G401.6 (cell line): Measurements from ENCODE around the gene CDH26.

Source experiments
- FAIRE-seq: peaks from 2 replicates; lab custom pipeline; 2012; peaks lifted over from hg19 to GRCh38; lab: Jason Lieb, UNC

The CDH26 gene

DNA sequence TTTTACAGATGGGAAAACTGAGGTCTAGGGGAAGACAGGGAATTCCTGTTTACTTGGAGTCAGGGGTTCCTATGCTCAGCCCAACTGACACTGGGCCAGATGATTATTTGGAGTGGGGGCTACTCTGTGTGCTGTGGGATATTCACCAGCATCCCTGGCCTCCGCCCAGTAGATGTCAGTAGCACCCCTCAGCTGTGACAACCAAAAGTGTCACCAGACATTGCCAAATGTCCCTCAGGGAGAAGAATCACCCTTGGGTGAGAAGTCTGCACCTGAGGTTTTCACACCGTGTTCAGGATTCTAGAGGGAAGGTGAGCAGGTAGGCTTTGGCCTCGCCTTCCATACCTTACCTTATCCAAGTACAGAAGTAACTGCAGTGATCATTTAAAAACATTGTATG, 27.6 kb downstream of the CDH26 start:
- no peak for FAIRE-seq

DNA sequence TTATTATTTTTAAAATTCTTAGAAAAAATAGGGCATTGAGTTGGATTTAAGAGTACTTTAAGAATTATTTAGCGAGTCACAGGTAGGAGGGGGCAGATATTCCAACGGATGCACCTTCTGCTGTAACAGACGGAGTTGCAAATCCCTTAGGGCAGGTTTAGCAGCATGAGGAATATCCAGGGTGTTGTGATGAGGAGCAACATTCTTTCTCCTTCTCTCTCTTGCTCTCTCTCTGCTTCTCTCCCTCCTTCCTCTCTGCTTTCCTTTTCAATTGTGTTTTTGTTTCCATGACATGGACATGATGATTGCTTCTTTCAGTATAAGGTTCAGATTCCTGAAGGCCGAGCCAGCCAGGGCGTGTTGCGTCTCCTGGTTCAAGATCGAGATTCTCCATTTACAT, 28.9 kb downstream of the CDH26 start:
- no peak for FAIRE-seq

DNA sequence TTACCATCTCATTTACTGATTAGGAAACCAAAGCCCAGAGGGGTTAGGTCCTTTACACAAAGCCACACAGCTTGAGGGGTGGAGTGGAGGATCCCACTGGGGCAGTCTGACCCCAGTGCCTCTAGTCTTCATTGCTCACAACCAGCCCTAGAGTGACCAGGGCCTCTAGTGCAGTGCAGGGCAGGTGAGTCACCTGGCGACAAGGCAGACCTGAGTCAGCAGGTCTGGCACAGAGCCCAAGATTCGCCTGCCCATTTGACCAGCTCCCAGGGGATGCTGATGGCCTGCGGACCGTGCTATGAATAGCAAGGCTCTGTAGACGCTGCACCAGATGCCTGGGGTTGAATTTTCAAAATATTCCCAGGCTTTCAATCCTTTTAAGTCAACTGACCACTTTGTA, 29.9 kb downstream of the CDH26 start:
- no peak for FAIRE-seq

DNA sequence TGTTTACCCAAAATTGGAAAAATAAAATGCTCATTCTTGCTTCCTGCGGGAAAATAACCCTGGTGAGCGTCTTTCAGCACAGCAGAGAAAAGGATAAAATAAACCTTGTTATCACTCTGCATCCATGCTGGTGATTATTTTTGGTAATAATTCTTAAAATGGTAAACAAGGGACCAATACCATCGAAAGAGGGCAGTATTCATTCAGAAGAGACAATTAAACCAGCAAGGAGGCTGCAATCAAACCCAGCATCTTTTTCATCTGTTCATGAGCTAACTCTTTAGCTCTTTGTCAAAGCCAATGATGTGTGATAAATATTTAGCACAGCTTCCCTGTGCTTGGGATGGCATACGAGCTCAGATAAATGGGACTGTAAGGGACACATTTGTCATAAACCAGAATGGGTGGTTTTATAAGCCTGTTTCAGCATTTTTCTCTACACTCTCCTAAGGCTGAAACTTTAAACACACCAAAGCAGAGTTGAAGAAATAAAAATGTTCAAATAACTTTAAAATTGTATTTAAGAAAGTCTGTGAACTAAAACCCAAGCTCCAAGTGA, 34.4 kb downstream of the CDH26 start:
- no peak for FAIRE-seq

DNA sequence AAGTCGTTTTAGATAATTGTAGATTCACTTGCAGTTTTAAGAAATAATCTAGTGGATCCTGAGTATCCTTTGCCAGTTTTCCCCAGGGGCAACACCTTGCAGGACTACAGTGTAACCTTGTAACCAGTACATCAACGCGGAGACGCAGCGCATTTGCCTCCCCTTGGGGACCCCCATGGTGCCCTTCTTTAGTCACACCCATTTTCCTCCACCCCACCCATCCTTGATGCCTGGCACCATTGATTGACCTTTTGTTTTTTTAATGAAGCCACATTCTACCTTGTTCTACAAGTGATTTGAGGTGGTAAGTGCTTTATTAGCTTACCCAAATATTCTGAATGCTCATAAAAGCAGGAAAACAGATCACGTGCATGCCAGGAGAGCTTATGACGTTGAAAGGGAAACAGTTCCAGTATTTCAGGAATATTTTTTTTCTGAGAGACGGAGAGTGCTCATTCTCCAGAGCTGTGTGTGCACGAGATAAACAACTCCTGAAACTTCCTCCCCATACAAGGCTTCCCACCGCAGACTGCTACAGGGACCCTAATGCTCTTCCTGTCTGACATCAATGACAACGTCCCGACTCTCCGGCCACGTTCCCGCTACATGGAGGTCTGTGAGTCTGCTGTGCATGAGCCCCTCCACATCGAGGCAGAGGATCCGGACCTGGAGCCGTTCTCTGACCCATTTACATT, 35.7 kb downstream of the CDH26 start:
- FAIRE-seq, result no peak

DNA sequence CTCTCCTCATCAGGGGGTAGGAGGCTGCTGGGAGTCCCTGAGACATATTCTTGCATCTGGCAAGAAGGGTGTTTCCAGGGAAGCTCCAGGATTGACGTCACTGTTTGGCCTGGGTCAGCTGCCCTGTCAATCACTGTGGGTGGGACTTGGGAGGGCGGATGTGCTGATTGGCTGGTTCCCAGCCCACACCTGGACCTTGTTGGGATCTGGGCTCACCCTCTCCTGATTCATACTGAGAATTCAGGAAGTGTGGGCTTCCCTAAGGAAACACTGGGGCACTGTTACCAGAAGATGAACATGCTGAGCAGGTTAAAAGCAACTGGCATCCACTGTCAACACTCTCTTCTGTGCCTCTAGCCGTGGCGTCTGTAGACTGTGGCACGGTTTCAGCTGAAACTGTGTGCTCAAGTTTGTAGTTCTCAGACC, 36.5 kb downstream of the CDH26 start:
- FAIRE-seq, result no peak

DNA sequence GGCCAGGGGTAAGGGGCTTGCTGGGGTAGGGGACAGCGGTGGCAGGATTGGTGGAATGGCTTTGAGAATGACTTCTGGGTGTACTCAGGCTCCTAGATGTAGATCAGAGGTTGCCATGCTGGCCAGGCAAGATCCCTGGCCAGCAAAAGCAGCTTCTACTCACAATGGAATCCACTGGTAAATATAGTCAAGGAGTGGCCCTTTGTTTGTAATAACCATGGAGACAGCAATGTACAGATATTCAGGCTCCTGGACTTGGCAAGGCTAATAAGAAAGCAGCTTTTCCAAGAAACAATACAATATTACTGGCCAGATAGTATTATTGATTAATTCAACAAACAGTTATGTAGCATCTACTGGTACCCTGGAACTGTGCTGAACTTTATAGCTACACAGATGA, 37.9 kb downstream of the CDH26 start:
- no peak for FAIRE-seq

DNA sequence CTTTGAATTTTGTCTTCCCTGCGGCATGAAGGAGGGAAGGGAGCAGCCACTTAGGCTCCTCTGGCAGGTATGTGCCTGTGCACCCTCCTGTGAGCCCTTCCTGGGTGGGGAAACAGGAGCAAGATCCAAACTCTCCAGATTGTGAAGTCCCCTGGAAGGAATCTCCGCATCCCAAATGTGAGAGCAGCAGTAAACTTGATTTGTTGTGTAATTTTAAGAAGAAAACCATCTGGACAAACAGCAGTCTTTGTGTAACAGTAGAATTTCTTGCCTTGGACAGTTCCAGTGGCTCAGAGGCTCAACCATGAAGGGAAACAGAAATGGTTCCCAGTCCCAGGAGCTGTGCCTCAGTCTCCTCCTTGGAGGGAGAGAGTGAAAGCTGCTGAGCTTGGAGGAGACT, 39.7 kb downstream of the CDH26 start:
- no peak for FAIRE-seq

DNA sequence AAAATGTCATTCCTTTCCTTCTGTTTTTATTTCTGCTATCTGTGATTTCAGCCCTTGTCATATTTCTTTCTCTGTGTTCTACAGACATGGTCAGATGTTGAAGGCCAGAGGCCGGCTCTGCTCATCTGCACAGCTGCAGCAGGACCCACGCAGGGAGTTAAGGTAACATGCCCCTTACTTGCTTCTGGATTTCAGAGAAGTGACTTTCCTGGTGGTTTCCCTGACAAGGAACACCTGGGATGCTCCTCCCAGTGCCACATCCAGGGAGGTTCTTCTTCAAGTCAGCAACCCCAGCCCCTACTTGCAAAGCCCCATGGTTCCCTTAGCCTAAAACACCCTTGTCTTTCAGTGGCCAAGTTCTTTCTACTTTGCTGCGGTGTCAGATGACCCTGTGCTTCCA, 41.3 kb downstream of the CDH26 start:
- no peak for FAIRE-seq

DNA sequence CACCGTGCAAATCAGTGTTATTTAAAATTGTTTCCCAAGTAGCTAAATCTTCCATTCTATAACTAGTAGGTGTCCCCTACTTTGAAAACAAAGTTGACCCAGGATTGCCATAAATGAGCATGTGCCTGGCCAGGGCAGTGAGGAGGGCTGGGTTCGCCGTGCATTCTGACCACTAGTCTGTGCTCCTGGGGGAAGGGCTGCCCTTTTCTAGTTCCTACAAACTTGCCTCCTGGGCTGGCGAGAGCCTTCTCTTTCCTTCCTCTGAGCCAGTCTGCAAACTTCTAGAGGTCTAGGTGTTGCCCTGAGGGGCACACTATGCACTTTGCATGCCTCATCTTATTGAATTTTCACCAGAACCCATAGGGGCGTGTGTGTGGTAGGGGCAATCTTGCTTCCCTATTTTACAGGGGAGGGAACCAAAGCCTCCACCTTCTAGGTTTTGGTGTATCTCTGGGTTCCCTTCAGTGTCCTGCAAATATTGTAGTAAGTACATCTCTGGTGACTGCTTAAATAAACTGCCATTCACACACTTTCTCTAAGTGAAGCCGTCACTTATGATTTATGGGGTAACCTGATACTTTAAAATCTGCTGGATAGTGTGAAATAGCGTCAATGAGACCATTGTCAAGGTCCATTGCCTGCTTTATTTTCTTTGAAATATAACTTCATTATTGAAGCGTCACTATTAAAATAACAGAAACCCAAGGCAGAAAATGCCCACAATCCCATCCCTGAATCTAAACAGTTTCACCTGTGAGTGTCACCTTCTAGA, 42.2 kb downstream of the CDH26 start:
- no peak for FAIRE-seq

DNA sequence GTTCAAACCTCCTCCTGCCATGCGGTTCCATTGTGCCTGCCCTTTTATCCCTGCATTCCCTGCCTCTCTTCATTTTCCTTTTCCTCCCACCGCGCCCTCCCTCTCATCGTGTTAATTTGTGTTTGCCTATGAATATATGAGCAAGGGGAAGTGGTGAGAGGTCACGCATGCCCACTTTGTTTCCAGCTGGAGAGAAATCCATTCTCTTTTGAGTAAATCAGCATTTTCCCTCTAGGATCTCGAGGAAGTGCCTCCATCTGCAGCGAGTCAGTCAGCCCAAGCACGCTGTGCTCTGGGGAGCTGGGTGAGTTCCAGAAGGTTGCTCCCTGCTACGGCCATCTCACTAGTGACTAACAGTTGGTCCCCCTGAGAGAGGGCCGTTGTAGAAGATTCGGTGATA, 42.9 kb downstream of the CDH26 start:
- no peak for FAIRE-seq

DNA sequence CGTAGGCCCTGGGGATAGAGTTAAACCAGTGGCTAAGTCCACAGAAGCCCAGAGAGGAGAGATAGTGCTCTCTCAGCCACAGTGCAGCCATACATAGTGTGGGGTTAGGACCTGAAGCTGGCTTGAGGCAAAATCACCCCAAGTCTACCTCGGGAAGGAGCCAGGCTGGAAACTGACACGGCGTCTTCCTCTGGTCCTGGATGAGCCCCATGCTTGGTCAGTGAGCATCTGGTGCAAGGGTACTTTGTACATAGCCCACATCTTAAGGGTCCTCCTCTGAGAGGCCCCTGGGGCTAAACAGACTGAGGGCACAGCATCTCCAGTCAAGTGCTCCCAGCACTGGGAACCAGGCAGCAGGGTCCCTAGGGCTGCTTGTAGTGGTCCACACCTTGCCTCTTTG, 45.6 kb downstream of the CDH26 start:
- FAIRE-seq, result no peak

DNA sequence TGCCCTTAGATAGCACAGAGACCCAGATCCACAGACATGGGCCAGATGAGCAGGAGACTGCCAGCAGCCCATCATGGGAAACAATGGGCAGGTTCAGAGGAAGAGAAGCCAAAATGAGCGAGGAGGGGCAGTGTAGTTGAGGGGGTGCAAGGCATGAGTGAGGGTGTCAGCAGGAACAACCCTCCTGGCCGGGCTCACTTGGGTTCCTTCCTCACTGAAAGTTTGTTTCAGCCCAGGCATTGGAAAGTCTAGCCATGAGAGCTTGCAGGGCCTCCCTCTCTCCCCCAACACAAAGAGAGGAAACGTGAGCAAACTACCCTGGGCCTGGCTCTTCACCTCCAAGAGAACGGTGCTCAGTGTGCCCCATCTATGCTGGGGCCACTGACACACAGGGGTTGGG, 48.0 kb downstream of the CDH26 start:
- FAIRE-seq, result no peak

DNA sequence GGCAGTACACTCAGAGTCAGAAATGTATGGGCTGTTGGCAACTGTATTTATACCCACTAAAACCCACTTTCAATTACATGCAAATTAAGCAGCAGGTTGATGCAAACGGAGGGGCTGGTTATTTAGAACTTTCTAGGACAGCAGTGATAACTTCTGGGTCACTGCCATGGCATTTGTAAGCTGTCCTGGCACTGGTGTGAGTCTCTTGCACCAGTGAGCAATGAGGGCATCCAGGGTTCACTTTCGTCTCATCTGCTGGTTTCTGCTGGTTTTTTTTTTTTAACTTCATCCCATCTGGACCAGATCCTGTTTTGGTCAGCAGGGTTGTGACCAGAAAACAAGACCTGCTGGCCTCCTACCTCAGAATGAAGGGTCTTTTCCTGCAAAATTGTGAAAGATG, 49.2 kb downstream of the CDH26 start:
- FAIRE-seq, result no peak

DNA sequence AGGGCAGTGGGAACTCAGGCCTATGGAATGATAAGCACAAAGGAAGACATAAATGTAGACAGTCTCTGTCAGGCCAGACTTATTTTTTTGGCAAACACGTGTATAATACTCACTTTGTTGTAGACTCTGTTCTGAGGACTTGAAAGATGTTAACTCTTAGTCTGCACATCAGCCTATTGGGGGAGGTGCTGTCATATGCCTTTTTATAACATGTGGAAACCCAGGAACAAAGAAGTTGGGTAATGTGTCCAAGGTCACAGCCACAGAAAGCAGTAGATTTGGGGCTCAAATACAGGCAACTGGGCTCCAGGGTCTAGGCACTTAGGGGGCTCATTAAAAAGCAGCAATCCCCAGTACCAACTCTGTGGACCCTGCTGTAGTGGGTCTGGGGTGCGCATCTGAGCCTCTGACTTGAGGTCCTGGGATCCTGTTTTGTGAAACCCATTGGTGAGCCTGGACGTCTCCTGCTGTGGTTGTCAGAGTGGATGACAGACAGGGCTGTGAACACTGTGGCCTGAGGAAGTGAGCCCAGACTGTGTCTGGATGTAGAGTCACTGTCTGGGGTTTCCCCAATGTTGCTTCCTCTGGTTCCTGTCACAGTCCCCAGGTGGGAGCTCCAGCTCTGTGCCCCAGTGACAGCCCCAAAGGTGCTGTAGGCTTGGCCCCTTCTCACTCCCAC, 50.0 kb downstream of the CDH26 start:
- FAIRE-seq, result no peak

DNA sequence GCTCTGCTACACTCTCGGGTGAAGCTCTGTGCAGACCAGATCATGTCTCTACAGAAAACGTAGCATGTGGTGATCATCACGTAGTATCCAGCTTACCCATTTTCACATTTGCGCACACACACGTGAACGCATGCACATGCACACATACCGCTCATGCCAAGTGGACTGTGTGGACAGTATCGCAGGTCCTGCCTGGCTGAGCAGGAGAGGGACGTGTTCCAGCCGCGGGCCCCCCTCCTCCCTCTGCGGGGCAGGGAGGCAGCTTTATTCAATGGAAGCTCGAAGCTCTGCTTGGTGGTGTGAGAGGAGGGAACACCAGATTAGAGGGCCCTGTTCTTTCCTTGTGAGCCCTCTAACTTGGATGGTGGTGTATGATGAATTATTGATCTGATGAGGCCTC, 51.1 kb downstream of the CDH26 start:
- no peak for FAIRE-seq

DNA sequence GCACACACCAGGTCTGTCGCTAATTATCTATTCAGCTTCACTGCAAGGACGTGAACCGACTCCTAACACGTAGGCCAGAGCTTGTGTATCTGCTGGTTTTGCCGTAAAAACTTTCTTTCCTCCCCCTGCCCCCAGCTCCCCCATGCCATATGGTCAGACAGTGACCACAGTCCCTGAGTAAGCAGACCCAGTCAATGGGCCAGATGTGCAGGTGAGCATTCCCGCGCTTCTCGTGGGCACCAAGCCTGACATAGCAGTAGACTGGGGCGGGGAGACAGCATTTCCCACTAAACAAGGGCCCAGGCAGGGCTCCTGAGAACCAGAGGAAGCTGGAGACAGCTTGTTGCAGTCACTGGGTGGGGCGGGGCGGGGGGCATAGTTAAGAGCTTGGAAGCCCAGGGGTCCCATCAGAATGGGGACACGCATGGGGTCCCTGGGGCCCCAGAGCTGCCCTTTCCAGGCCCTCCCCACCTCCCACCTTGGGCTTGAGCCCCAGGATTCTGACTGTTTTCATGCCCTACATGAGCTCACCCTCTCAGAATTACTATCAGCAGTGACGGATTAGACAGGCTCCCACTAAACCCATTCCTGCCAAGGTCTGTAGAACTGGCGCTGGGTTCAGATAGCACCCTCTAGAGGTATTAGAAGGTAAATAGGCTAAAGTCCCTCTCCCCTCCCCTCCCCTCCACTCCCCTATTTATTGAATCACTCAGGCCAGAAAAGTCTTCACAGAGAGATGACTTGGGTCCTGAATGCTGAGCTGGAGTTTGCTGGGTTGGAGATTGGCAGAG, 51.8 kb downstream of the CDH26 start:
- FAIRE-seq, result no peak

DNA sequence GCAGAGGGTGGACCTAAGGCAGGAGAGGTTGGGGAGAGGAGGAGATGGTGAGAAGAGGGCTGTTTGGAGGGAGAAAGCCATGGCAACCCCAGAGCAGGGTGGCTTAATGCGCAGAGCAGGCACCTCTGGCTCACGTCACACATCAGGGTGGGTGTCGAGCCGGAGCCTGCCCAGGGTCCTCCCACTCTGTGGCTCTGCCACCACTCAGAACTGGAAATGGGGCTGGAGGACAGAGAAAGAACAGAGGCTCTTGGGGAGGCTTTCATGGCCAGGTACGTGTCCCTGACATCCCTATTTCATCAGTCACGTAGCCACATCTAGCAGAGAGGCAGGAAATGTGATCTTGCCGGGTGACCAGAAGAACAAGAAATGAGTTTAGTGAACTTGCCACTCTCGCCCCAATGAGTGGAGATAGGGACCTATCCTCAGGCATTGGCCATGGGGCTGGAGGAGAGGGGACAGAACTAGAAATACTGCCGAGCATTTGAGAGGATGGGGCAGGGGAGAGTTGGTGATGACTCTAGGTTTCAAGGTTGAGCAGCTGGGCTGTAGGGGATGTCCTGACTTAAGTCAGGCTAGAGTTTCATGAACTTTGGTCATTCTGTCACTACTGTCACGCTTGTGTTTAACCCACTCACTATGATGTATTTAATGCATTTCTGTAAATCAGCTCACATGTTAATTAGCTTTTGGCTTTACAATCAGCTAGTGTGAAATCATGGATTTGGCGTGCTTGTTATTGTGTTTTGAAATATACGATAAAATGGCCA, 52.7 kb downstream of the CDH26 start:
- FAIRE-seq, result no peak

DNA sequence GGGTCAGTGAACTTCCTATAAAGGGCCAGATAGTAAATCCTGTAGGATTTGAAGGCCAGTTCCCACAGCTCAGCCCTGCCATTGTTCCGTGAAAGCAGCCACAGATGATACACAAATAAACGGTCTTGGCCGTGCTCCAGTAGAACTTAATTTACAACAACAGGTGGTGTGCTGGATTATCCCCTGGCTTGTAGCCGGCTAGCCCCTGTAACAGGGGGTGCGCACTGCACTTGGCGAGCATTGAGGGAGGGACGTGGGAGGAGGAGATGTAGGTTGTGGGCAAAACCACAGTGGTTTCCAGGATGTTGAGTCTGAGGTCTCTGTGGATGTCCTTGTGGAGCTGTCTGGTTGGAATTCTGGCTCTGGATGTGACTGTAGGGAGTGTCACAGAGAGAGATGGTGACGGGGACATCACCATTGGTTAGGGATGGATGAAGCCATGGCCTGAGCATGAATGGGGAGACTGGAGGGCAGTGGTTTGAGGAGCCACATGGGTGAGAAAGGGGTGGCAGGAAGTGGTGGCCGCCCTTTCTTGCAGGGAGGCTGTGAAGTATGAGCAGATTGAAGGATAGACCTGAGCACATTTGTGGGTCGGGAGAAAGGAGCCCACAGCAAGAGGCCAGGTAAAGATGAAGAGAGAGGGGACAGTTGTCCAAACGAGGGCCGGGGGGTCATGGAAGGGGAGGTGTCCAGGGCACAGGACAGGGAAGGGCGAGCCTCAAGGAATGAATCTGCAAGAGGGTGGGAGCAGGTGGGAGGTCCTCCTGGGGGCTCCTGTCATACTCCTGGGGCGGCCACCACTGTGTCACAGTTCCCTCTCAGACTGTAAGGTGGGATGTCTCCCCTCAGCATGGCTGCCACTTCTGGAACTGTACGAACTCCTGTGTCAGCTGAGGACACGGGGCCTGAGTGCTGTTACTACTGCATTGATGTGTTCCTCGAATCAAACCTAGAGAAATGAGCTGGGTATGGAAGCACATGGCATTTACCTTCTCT, 53.6 kb downstream of the CDH26 start:
- no peak for FAIRE-seq
